Measurements from ENCODE around the gene GSG1L2.

- TF ChIP-seq, protein P1, sequence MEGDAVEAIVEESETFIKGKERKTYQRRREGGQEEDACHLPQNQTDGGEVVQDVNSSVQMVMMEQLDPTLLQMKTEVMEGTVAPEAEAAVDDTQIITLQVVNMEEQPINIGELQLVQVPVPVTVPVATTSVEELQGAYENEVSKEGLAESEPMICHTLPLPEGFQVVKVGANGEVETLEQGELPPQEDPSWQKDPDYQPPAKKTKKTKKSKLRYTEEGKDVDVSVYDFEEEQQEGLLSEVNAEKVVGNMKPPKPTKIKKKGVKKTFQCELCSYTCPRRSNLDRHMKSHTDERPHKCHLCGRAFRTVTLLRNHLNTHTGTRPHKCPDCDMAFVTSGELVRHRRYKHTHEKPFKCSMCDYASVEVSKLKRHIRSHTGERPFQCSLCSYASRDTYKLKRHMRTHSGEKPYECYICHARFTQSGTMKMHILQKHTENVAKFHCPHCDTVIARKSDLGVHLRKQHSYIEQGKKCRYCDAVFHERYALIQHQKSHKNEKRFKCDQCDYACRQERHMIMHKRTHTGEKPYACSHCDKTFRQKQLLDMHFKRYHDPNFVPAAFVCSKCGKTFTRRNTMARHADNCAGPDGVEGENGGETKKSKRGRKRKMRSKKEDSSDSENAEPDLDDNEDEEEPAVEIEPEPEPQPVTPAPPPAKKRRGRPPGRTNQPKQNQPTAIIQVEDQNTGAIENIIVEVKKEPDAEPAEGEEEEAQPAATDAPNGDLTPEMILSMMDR (IDR thresholded peaks at IDR 0.05 in 2 of 3, conservative IDR thresholded peaks at IDR 0.05 in 1 of 3; ENCODE audit: borderline replicate concordance in 1 of 3, insufficient read depth in 1 of 3, low read depth in 2 of 3, low read length in 2 of 3) = no peak
- no peak for TF ChIP-seq EZH2 (IDR thresholded peaks at IDR 0.05)
Measured at GRCh38 chr17:9828296-9829295, 6.7 kb upstream of the GSG1L2 start.
